NCI-H1092 treated with DMSO at 0.1 percent for 48 hours (cell line): Measurements from ENCODE around the gene CYP2D6.
"Not testable (repeated sequence)": the region's sequence is repeated elsewhere in the genome, so short reads cannot be mapped to it uniquely, and the experiment has no call there.

ENCODE experiments used
- DNase-seq: peaks from one replicate; lab custom pipeline; 2025; lab: John Stamatoyannopoulos, UW

The CYP2D6 gene

GRCh38 chr22:42158456-42159132 is 28.0 kb upstream of the CYP2D6 start:
- no peak for DNase-seq

GRCh38 chr22:42156598-42156997 is 26.0 kb upstream of the CYP2D6 start:
- DNase-seq: no peak

- DNase-seq: no peak
Observed at GRCh38 chr22:42156121-42156520, 25.5 kb upstream of the CYP2D6 start.

- DNase-seq: no peak
Observed at GRCh38 chr22:42155053-42155543, 24.5 kb upstream of the CYP2D6 start.

GRCh38 chr22:42154293-42155052 is 23.9 kb upstream of the CYP2D6 start:
- DNase-seq: no peak

GRCh38 chr22:42152661-42153270 is 22.2 kb upstream of the CYP2D6 start:
- DNase-seq: no peak

GRCh38 chr22:42151924-42152635 is 21.5 kb upstream of the CYP2D6 start:
- no peak for DNase-seq

GRCh38 chr22:42150727-42151590 is 20.3 kb upstream of the CYP2D6 start:
- no peak for DNase-seq

GRCh38 chr22:42149798-42150197 is 19.2 kb upstream of the CYP2D6 start:
- not testable (repeated sequence) for DNase-seq

GRCh38 chr22:42145175-42145574 is 14.6 kb upstream of the CYP2D6 start:
- no peak for DNase-seq

- DNase-seq: not testable (repeated sequence)
Observed at GRCh38 chr22:42143859-42144822, 13.5 kb upstream of the CYP2D6 start.

- no peak for DNase-seq
Observed at GRCh38 chr22:42142771-42143461, 12.3 kb upstream of the CYP2D6 start.

- DNase-seq: not testable (repeated sequence)
Observed at GRCh38 chr22:42141307-42142057, 10.9 kb upstream of the CYP2D6 start.

GRCh38 chr22:42140153-42140552 is 9.5 kb upstream of the CYP2D6 start:
- not testable (repeated sequence) for DNase-seq

- not testable (repeated sequence) for DNase-seq
Observed at GRCh38 chr22:42139508-42139907, 8.9 kb upstream of the CYP2D6 start.

- DNase-seq: no peak
Observed at GRCh38 chr22:42138972-42139371, 8.4 kb upstream of the CYP2D6 start.

- DNase-seq: no peak
Observed at GRCh38 chr22:42138122-42138770, 7.6 kb upstream of the CYP2D6 start.

GRCh38 chr22:42135688-42136087 is 5.1 kb upstream of the CYP2D6 start:
- not testable (repeated sequence) for DNase-seq
